ENCODE results near the gene SLC7A14.

The SLC7A14 gene

DNA sequence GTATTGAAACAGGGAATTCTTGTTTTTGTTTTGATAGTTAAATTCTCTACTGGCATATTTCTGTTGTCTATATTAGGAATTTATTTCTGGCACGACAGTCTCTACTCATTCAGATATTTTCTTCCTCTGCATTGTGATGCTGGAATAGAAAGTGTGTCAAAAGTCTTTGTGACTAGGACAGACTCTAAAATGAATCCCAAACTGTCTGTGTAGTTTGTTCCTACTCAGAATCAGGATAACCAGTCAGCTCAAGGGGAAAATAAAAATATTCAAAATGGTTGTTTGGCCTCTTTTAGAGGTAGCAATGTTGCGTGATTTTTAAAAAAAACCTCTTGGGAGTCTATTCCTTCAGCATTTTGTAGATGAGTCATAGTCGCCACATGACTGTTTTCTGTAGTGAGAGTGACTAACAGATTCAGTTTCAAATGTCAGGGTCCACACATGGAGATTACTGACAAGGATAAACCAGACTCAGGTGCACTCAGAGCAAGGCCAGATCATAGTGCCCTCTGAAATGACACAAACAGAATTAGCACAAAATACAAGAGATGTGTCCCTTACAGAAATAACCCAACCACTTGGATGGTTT is 13.1 kb downstream of the SLC7A14 start:
- TF ChIP-seq FOXP2 (optimal IDR thresholded peaks at IDR 0.05; ENCODE audit: borderline replicate concordance, extremely low read depth, extremely low read length, insufficient read depth) (no peak), POLR2AphosphoS5 (IDR thresholded peaks at IDR 0.05; ENCODE audit: low read depth, low read length) (no peak), SIN3A (IDR thresholded peaks at IDR 0.05; ENCODE audit: borderline replicate concordance, insufficient read depth, low read length) (no peak), TAF1 (IDR thresholded peaks at IDR 0.05; ENCODE audit: borderline replicate concordance, insufficient read depth, low read length) (no peak)
- TF ChIP-seq, protein P1, sequence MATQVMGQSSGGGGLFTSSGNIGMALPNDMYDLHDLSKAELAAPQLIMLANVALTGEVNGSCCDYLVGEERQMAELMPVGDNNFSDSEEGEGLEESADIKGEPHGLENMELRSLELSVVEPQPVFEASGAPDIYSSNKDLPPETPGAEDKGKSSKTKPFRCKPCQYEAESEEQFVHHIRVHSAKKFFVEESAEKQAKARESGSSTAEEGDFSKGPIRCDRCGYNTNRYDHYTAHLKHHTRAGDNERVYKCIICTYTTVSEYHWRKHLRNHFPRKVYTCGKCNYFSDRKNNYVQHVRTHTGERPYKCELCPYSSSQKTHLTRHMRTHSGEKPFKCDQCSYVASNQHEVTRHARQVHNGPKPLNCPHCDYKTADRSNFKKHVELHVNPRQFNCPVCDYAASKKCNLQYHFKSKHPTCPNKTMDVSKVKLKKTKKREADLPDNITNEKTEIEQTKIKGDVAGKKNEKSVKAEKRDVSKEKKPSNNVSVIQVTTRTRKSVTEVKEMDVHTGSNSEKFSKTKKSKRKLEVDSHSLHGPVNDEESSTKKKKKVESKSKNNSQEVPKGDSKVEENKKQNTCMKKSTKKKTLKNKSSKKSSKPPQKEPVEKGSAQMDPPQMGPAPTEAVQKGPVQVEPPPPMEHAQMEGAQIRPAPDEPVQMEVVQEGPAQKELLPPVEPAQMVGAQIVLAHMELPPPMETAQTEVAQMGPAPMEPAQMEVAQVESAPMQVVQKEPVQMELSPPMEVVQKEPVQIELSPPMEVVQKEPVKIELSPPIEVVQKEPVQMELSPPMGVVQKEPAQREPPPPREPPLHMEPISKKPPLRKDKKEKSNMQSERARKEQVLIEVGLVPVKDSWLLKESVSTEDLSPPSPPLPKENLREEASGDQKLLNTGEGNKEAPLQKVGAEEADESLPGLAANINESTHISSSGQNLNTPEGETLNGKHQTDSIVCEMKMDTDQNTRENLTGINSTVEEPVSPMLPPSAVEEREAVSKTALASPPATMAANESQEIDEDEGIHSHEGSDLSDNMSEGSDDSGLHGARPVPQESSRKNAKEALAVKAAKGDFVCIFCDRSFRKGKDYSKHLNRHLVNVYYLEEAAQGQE (IDR thresholded peaks at IDR 0.05; ENCODE audit: insufficient read depth in 1 of 2, low read depth in 2 of 2, low read length in 2 of 2): no peak

DNA sequence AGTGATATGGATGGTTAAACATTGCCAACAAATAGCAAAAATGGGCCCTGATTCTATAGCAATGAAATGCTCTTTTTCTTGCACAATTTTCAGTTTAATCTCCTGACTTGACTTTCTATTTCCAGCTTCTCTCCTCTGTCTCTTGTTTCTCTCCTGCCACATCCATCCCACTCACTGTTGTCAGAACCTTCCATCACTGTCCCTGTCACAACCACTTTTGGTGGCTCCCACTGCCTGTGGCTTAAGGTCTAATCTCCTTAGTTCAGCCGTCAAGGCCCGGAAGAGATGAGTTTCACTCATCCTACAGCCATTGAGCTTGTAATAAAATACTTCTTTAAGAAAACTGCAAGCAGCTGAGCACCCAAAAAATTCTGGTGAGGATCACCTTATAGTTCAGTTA is 19.5 kb downstream of the SLC7A14 start:
- TF ChIP-seq TAF1 (IDR thresholded peaks at IDR 0.05; ENCODE audit: borderline replicate concordance, insufficient read depth, low read length): no peak
- no peak for TF ChIP-seq POLR2AphosphoS5 (IDR thresholded peaks at IDR 0.05; ENCODE audit: low read depth, low read length)
- TF ChIP-seq, protein P1 (IDR thresholded peaks at IDR 0.05; ENCODE audit: insufficient read depth in 1 of 2, low read depth in 2 of 2, low read length in 2 of 2): no peak
- TF ChIP-seq SIN3A (IDR thresholded peaks at IDR 0.05; ENCODE audit: borderline replicate concordance, insufficient read depth, low read length): no peak
- TF ChIP-seq FOXP2 (optimal IDR thresholded peaks at IDR 0.05; ENCODE audit: borderline replicate concordance, extremely low read depth, extremely low read length, insufficient read depth): no peak

DNA sequence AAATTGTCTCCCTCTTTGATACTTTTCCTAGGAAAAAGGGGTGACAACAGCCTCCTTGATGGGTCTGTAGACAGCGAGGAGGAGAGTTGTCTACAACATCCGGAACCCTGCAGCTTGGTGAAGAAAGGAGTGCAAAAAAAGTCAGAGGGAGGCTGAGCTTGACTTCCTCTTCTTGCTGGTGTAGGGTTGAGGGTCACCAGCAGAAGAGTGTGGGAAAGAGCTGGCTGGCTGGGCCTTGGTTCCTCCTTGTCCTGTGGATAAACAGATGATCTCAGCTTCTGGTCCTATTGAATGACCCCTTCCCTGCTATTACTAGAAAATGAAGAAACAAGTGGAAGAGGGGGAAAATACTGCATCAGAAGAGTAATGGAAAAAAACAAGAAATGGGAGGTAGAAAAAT is 20.4 kb downstream of the SLC7A14 start:
- TF ChIP-seq TAF1 (IDR thresholded peaks at IDR 0.05; ENCODE audit: borderline replicate concordance, insufficient read depth, low read length) (no peak), POLR2AphosphoS5 (IDR thresholded peaks at IDR 0.05; ENCODE audit: low read depth, low read length) (no peak), FOXP2 (optimal IDR thresholded peaks at IDR 0.05; ENCODE audit: borderline replicate concordance, extremely low read depth, extremely low read length, insufficient read depth) (no peak), SIN3A (IDR thresholded peaks at IDR 0.05; ENCODE audit: borderline replicate concordance, insufficient read depth, low read length) (no peak)
- TF ChIP-seq, protein P1 (IDR thresholded peaks at IDR 0.05; ENCODE audit: insufficient read depth in 1 of 2, low read depth in 2 of 2, low read length in 2 of 2): 0 out of 4 replicates have a peak, but pooled peaks of 1 of the 2 experiments have one; percentile 33

DNA sequence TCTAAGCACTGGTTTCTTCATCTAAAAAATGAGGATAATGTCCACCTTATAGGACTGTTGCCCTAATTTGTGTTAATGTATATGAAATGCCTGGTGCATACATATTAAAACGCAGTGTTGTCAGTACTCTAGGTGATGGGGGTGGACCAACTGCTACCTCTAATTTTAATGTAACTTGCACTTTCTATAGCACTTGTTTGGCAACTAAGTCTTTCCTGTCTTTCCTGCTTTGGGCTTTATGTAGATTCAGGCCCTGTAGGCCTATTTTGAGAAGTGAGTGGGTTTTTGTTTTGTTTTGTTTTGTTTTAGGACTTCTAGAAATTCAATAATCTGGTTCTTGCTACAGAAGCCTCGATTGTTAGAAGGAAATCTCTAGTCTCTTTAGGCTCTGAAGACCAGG is 21.2 kb downstream of the SLC7A14 start:
- TF ChIP-seq FOXP2 (optimal IDR thresholded peaks at IDR 0.05; ENCODE audit: borderline replicate concordance, extremely low read depth, extremely low read length, insufficient read depth): no peak
- TF ChIP-seq POLR2AphosphoS5 (IDR thresholded peaks at IDR 0.05; ENCODE audit: low read depth, low read length): no peak
- TF ChIP-seq SIN3A (IDR thresholded peaks at IDR 0.05; ENCODE audit: borderline replicate concordance, insufficient read depth, low read length): no peak
- TF ChIP-seq, protein P1 (IDR thresholded peaks at IDR 0.05; ENCODE audit: insufficient read depth in 1 of 2, low read depth in 2 of 2, low read length in 2 of 2): no peak
- TF ChIP-seq TAF1 (IDR thresholded peaks at IDR 0.05; ENCODE audit: borderline replicate concordance, insufficient read depth, low read length): no peak

All from PFSK-1 (cell line).